Measurements from ENCODE around the gene AKIRIN2. TPM values are rescaled to one million over a fixed set of nuclear protein-coding genes. Genes with fewer than 3 reads are reported as not detected.

AKIRIN2 gene
- polyA plus RNA-seq, 1 of the 3 experiments (the other 2 are of a cell fraction): 19.0 TPM

DNA sequence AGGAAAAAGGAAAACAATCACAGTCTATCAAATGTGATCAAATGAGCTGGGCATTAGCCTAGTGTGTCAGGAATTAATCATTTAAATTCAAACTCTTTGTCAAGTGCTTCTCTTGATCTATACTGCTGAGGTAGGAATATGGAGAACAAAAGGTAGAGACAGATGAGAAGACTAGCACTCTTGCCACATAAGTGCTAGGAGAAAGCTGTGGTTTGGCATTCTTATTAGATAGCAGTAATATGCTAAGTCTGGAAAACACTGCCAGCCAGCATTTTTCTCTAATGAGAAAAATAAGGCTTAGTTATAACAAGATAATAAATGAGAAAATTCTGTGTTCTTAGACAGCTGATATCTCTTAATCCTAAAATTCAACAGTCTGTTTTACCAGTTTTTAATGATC lies 73.2 kb downstream of the AKIRIN2 start:
- Histone ChIP-seq H3K9ac (no peak overlapping the region), H3K4me2 (no peak overlapping the region), H3F3A (replicated peaks; ENCODE audit: insufficient read depth) (no peaks in the 10 kb centered on the region), H4K20me1 (ENCODE audit: insufficient read depth) (no peaks in the 10 kb centered on the region), H3K4me1 (ENCODE audit: control insufficient read depth in 1 of 2, insufficient read depth in 2 of 2, low read depth in 1 of 2, low read length in 1 of 2) (no peaks in the 10 kb centered on the region), H3K9me3 (no peaks in the 10 kb centered on the region), H3K9me2 (no peaks in the 10 kb centered on the region), H3K36me3 (replicated peaks in 1 of 2; ENCODE audit: control insufficient read depth in 1 of 2, insufficient read depth in 2 of 2, low read length in 1 of 2) (peaks cover 2 to 34% of the 10 kb centered on the region in 2 experiments), H3K4me3 (ENCODE audit: low read depth in 2 of 2, low read length in 1 of 2) (no peak overlapping the region), H3K79me2 (ENCODE audit: insufficient read depth) (no peaks in the 10 kb centered on the region), H2AFZ (ENCODE audit: low read depth) (no peak overlapping the region), H3K27me3 (ENCODE audit: insufficient read depth) (no peaks in the 10 kb centered on the region), H3K27ac (ENCODE audit: low read depth in 2 of 2, low read length in 1 of 2) (no peak overlapping the region)
- TF ChIP-seq NRF1 (IDR thresholded peaks at IDR 0.05; ENCODE audit: low read depth, low read length) (no peak), TAF1 (IDR thresholded peaks at IDR 0.05; ENCODE audit: borderline replicate concordance, low read depth, low read length) (no peak), EZH2phosphoT487 (IDR thresholded peaks at IDR 0.05; ENCODE audit: borderline replicate concordance, low read depth) (no peak), TEAD4 (IDR thresholded peaks at IDR 0.05; ENCODE audit: borderline replicate concordance, insufficient read depth) (no peak)
- TF ChIP-seq, protein P1, sequence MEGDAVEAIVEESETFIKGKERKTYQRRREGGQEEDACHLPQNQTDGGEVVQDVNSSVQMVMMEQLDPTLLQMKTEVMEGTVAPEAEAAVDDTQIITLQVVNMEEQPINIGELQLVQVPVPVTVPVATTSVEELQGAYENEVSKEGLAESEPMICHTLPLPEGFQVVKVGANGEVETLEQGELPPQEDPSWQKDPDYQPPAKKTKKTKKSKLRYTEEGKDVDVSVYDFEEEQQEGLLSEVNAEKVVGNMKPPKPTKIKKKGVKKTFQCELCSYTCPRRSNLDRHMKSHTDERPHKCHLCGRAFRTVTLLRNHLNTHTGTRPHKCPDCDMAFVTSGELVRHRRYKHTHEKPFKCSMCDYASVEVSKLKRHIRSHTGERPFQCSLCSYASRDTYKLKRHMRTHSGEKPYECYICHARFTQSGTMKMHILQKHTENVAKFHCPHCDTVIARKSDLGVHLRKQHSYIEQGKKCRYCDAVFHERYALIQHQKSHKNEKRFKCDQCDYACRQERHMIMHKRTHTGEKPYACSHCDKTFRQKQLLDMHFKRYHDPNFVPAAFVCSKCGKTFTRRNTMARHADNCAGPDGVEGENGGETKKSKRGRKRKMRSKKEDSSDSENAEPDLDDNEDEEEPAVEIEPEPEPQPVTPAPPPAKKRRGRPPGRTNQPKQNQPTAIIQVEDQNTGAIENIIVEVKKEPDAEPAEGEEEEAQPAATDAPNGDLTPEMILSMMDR (IDR thresholded peaks at IDR 0.05): no peak
- TF ChIP-seq, protein P2, sequence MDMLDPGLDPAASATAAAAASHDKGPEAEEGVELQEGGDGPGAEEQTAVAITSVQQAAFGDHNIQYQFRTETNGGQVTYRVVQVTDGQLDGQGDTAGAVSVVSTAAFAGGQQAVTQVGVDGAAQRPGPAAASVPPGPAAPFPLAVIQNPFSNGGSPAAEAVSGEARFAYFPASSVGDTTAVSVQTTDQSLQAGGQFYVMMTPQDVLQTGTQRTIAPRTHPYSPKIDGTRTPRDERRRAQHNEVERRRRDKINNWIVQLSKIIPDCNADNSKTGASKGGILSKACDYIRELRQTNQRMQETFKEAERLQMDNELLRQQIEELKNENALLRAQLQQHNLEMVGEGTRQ (IDR thresholded peaks at IDR 0.05; ENCODE audit: borderline replicate concordance, low read depth, low read length): no peak
- TF ChIP-seq, protein P3, sequence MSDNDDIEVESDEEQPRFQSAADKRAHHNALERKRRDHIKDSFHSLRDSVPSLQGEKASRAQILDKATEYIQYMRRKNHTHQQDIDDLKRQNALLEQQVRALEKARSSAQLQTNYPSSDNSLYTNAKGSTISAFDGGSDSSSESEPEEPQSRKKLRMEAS (IDR thresholded peaks at IDR 0.05; ENCODE audit: low read depth): no peak
- TF ChIP-seq, protein P4, sequence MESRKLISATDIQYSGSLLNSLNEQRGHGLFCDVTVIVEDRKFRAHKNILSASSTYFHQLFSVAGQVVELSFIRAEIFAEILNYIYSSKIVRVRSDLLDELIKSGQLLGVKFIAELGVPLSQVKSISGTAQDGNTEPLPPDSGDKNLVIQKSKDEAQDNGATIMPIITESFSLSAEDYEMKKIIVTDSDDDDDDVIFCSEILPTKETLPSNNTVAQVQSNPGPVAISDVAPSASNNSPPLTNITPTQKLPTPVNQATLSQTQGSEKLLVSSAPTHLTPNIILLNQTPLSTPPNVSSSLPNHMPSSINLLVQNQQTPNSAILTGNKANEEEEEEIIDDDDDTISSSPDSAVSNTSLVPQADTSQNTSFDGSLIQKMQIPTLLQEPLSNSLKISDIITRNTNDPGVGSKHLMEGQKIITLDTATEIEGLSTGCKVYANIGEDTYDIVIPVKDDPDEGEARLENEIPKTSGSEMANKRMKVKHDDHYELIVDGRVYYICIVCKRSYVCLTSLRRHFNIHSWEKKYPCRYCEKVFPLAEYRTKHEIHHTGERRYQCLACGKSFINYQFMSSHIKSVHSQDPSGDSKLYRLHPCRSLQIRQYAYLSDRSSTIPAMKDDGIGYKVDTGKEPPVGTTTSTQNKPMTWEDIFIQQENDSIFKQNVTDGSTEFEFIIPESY (IDR thresholded peaks at IDR 0.05; ENCODE audit: borderline replicate concordance, low read depth): no peak
- POLR2A ChIA-PET: no interaction called here
- CTCF ChIA-PET: interaction anchor here (2.0 to 2.3 kb wide), 2 partner anchors 9 to 13 kb away, joined by 4 to 5 read pairs; no protein-coding TSS in a partner anchor
- DNase-seq: no peak

DNA sequence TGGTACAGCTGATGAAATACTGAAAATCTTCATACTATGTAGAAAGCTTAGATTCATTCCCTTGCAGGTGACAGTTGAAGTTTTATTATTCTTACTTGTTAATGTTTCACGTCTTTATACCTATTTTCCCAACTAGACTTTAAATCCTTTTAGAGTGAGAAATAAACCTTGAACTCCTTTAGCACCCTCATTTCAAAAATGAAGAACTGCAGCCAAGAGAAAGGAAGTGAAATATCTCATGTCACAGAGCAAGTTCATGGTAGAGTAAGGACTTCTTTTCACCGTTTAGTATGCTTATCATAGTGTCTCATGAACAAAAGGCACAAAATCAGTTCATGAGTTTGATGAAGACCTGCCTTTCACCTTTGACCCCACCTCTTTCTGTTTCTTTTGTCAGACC lies 73.6 kb downstream of the AKIRIN2 start:
- no peaks in the 10 kb centered on the region for H4K20me1 ChIP-seq (ENCODE audit: insufficient read depth)
- POLR2A ChIA-PET: no interaction called here
- no peak overlapping the region for H3K9ac ChIP-seq
- CTCF ChIA-PET: interaction anchor here (2.0 to 2.3 kb wide), 2 partner anchors 9 to 14 kb away, joined by 4 to 5 read pairs; no protein-coding TSS in a partner anchor
- no peak for TF ChIP-seq SMC3 (IDR thresholded peaks at IDR 0.05; ENCODE audit: low read depth, low read length)
- TF ChIP-seq EZH2phosphoT487 (IDR thresholded peaks at IDR 0.05; ENCODE audit: borderline replicate concordance, low read depth): no peak
- no peak overlapping the region for H3K4me2 ChIP-seq
- H3K9me3 ChIP-seq: no peaks in the 10 kb centered on the region
- 93% methylated on average over 2 of the region's 2 CpGs for WGBS (ENCODE audit: low lambda C conversion rate)
- no peaks in the 10 kb centered on the region for H3K4me1 ChIP-seq (ENCODE audit: control insufficient read depth in 1 of 2, insufficient read depth in 2 of 2, low read depth in 1 of 2, low read length in 1 of 2)
- H2AFZ ChIP-seq (ENCODE audit: low read depth): no peak overlapping the region
- no peak overlapping the region for H3K4me3 ChIP-seq (ENCODE audit: low read depth in 2 of 2, low read length in 1 of 2)
- H3K36me3 ChIP-seq (replicated peaks in 1 of 2; ENCODE audit: control insufficient read depth in 1 of 2, insufficient read depth in 2 of 2, low read length in 1 of 2): peaks cover 2 to 34% of the 10 kb centered on the region in 2 experiments
- DNase-seq: no peak
- no peak overlapping the region for H3K27ac ChIP-seq (ENCODE audit: low read depth in 2 of 2, low read length in 1 of 2)
- no peaks in the 10 kb centered on the region for H3K9me2 ChIP-seq
- no peaks in the 10 kb centered on the region for H3K79me2 ChIP-seq (ENCODE audit: insufficient read depth)
- H3K27me3 ChIP-seq (ENCODE audit: insufficient read depth): no peaks in the 10 kb centered on the region
- no peaks in the 10 kb centered on the region for H3F3A ChIP-seq (replicated peaks; ENCODE audit: insufficient read depth)

Small RNAs within 50 kb of the gene (small RNA-seq; reads per million reads assigned to genes)
- 0 reads per million in 7 experiments for gene RF01210

Other genes with a start within 250 kb of the AKIRIN2 start
- 9.2 and 13.9 TPM in 2 replicates for gene SLC35A1, start 229.3 kb downstream of the AKIRIN2 start, polyA plus RNA-seq (2012; rRNA removed)
- 7.9 and 11.4 TPM in 2 replicates for gene RARS2, start 112.2 kb downstream of the AKIRIN2 start, polyA plus RNA-seq (2012; rRNA removed)
- gene ORC3, start 112.1 kb downstream of the AKIRIN2 start, polyA plus RNA-seq (2012; rRNA removed): 13.3 and 20.1 TPM in 2 replicates

Measured in SK-N-SH (cell line).